ENCODE data around the gene DHRSX.

DNA sequence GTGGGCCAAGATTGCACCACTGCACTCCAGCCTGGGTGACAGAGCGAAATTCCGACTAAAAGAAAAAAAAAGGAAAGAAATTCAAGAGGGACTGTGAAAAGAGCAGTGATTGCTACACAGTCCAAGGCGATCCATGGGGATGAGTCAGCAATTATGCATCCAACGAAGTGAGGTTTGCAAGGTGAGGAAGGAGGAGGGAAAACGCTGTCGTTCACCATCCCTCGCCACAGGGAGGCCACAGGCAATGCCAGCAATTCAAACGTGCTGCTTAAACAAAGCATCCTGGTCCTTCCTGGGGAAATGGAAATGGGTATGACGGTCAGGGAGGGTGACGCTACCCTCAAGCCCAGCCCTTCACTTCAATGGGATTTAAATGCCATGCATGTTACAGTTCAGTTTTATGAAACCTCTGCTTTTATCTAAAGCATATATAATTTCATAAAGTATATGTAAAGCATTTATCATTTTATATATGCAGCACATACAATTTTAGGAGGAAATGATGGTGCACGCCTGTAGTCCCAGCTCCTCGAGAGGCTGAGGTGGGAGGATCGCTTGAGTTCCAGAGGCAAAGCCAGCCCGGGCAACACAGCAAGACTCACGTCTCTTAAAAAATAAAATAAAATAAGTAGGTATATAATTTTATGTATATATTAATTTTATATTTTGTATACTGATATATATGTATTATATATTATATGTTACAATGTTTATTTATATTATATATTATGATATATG, 108.7 kb downstream of the DHRSX start:
- TF ChIP-seq, protein P1, sequence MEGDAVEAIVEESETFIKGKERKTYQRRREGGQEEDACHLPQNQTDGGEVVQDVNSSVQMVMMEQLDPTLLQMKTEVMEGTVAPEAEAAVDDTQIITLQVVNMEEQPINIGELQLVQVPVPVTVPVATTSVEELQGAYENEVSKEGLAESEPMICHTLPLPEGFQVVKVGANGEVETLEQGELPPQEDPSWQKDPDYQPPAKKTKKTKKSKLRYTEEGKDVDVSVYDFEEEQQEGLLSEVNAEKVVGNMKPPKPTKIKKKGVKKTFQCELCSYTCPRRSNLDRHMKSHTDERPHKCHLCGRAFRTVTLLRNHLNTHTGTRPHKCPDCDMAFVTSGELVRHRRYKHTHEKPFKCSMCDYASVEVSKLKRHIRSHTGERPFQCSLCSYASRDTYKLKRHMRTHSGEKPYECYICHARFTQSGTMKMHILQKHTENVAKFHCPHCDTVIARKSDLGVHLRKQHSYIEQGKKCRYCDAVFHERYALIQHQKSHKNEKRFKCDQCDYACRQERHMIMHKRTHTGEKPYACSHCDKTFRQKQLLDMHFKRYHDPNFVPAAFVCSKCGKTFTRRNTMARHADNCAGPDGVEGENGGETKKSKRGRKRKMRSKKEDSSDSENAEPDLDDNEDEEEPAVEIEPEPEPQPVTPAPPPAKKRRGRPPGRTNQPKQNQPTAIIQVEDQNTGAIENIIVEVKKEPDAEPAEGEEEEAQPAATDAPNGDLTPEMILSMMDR (conservative IDR thresholded peaks at IDR 0.05; ENCODE audit: low read depth, low read length): no peak; the same call in 1 of the 2 replicates
- TF ChIP-seq EZH2phosphoT487 (IDR thresholded peaks at IDR 0.05; ENCODE audit: borderline replicate concordance, low read length) (no peak), EZH2 (IDR thresholded peaks at IDR 0.05; ENCODE audit: low read length, unreplicated experiment) (no peak)

Measured in PC-3 (cell line).